WERI-Rb-1 (cell line): Measurements from ENCODE around the gene BAIAP3.

Source experiments
- DNase-seq: peaks from one replicate; pipeline ENCODE4 v3.0.0-alpha.2; 2020
- H3K27ac ChIP-seq: fragments of 250-450 bp; sonication (Bioruptor Pico); 2 replicates; pipeline ENCODE4 v1.5.1; 2020; ENCODE audit warnings: mild to moderate bottlenecking, moderate library complexity
- H3K27me3 ChIP-seq: fragments of 250-450 bp; sonication (Bioruptor Pico); 2 replicates; pipeline ENCODE4 v1.5.1; 2021; ENCODE audit warnings: mild to moderate bottlenecking, low read depth, moderate library complexity; ENCODE audit not compliant: insufficient read depth, severe bottlenecking
- H3K36me3 ChIP-seq: fragments of 250-450 bp; sonication (Bioruptor Pico); 2 replicates; pipeline ENCODE4 v1.5.1; 2020; ENCODE audit warnings: mild to moderate bottlenecking, moderate library complexity
- H3K4me3 ChIP-seq: 2 replicates; pipeline ENCODE4 v1.5.1; 2011; ENCODE audit warnings: low read depth, mild to moderate bottlenecking, control low read depth, low read length
- H3K9me3 ChIP-seq: fragments of 250-450 bp; sonication (Bioruptor Pico); 2 replicates; pipeline ENCODE4 v1.5.1; 2021; ENCODE audit warnings: mild to moderate bottlenecking, moderate library complexity; ENCODE audit not compliant: severe bottlenecking
- CTCF ChIP-seq: IDR thresholded peaks from 2 replicates; pipeline ENCODE4 v1.5.1; 2011; ENCODE audit warnings: low read depth, mild to moderate bottlenecking, control low read depth, inconsistent platforms, low read length

Gene BAIAP3

GRCh38 chr16:1397779-1398178 is 64.3 kb downstream of the BAIAP3 start:
- Histone ChIP-seq H3K27ac (no peak overlapping the region), H3K27me3 (no peaks in the 10 kb centered on the region), H3K9me3 (no peaks in the 10 kb centered on the region), H3K36me3 (peaks cover 21% of the 10 kb centered on the region), H3K4me3 (no peak overlapping the region)
- no peak for TF ChIP-seq CTCF
- DNase-seq: no peak

- Histone ChIP-seq H3K4me3 (no peak overlapping the region), H3K27ac (no peak overlapping the region), H3K27me3 (no peaks in the 10 kb centered on the region), H3K9me3 (no peaks in the 10 kb centered on the region), H3K36me3 (peaks cover 22% of the 10 kb centered on the region)
- TF ChIP-seq CTCF: no peak
- no peak for DNase-seq
These were observed 64.9 kb downstream of the BAIAP3 start for GRCh38 chr16:1398351-1398750.
